Superior temporal gyrus (tissue), 1 donor: ENCODE measurements around the gene RALGPS1.

Experiments used
- DNase-seq: peaks from one replicate; pipeline ENCODE4 v3.0.0-alpha.2; 2016; ENCODE audit errors: extremely low spot score

The RALGPS1 gene

DNA sequence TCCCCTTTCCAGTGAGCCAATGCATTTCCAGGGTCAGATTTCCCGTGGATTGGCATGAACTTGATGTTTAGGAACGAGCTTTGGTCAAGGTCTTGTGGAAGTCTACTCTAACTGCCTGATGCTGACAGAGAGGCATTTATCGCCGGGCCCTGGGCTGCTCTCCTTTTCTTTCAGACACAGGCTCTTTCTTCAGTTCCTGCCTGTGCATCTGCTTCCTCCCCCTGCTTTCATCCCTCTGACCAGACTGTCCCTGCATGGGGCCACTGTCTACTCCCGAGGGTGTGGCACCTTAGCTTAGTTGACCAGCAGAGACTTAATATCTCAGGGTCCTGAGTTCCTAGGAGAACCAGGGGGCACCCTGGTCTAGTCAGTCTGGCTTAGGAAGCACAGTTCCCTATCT is 41.2 kb downstream of the RALGPS1 start:
- no peak for DNase-seq

GRCh38 chr9:126956917-126957686 is 42.5 kb downstream of the RALGPS1 start:
- no peak for DNase-seq

DNA sequence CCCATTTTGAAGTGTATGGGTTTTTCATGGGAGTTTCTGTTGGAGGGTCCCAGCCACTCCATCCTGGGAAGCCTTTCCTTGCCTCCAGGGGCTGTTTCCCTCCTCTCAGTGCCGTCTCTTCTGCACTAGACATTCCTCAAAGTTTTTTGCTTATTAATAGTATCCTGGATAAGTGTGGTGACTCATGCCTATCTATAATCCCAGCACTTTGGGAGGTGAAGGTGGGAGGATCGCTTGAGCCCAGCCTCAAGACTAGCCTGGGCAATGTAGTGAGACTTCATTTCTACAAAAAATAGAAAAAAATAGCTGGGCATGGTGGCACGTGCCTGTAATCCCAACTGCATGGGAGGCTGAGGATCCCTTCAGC is 43.1 kb downstream of the RALGPS1 start:
- DNase-seq: no peak

GRCh38 chr9:126959336-126959735 is 44.8 kb downstream of the RALGPS1 start:
- DNase-seq: no peak

DNA sequence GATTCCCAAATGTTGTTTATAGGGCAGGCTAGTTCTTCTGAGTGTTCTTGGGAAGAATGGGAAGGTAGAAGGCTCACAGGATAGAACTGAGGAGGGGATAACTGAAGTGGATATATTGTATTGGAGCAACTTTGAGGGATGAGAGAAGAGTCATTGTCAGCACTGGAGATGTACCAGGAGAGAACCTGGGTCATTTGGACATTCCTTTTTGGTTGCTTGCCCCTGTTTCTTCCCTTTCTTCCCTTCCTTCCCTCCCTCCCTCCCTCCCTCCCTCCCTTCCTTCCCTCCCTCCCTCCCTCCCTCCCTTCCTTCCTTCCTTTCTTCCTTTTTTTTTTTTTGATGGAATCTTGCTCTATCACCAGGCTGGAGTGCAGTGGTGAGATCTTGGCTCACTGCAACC is 45.3 kb downstream of the RALGPS1 start:
- DNase-seq: no peak

DNA sequence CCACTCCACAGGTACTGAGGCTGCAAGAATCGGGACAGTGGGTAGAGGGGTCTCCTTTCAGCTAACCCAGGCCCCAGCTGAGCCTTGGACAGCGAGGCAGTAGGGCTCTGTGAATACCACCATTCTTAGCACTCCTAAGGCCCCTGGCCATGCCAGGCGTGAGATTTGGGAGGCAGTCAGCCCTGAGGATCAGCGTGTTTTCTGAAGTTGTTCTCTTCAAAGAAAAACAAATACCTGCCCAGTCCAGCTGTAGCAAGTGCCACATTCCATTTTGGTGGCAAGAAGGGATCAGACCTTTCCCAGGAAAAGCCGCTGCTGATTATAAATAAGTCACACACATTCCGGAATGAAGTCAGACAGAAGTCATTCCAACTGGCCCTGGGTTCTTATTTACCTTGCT is 47.8 kb downstream of the RALGPS1 start:
- DNase-seq: no peak

- no peak for DNase-seq
Measured at GRCh38 chr9:126965077-126965476, 50.5 kb downstream of the RALGPS1 start.

- DNase-seq: peak; percentile 78
Measured at GRCh38 chr9:126965541-126966428, 51.2 kb downstream of the RALGPS1 start.

- DNase-seq: no peak
Measured at GRCh38 chr9:126971261-126971660, 56.7 kb downstream of the RALGPS1 start.

DNA sequence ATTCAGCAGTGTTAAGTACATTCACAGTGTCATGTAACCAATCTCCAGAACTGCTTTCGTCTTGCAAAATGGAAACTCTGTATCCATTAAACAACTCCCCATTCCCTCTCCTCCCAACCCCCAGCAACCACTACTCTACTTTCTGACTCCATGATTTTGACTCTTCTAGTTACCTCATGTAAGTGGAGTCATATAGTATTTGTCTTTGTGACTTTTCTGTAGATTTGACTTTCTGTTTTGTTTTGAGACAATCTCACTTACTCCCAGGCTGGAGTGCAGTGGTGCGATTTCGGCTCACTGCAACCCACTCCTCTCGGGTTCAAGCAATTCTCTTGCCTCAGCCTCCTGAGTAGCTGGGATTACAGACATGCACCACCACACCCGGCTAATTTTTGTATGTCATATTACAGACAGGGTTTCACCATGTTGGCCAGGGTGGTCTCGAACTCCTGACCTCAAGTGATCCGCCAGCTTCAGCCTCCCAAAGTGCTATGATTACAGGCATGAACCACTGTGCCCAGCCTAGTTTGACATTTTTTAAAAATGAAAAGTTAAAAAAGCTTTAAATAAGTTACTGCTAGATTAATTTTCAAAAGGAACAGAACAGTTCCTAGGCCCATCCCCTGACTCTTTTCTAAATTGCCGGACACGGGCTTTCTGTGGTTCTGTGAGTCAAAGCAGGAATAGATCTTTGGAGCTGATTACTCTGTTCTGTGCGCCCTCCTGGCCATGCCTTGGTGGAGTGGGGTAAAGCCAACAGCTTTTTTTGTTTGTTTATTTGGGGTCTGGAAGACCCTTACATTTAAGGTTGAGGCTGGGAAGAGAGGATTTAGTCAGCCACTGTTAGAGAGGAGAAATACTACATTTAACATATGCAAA is 59.3 kb downstream of the RALGPS1 start:
- DNase-seq: no peak

GRCh38 chr9:126974594-126974993 is 60.0 kb downstream of the RALGPS1 start:
- DNase-seq: no peak

GRCh38 chr9:126975327-126976220 is 61.0 kb downstream of the RALGPS1 start:
- DNase-seq: no peak

DNA sequence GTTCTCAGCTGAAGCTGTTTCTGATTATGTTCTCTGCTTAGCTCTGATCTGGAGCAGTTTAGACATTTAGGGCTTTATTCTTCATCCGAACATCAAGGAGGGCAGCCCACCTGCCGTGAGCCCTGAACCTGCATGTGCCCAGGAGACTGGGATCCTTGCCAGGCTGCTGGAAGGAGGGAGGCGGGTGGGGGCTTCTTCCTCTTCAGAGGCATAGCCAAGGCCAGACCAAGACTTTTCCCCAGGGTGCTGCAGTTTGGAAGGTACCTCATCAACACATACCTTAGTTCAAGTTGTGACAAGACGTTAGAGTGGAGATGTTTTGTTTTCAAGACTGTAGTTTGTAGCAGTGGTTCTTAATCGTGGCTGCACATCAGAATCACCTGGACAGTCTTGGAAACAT is 64.9 kb downstream of the RALGPS1 start:
- DNase-seq: no peak

DNA sequence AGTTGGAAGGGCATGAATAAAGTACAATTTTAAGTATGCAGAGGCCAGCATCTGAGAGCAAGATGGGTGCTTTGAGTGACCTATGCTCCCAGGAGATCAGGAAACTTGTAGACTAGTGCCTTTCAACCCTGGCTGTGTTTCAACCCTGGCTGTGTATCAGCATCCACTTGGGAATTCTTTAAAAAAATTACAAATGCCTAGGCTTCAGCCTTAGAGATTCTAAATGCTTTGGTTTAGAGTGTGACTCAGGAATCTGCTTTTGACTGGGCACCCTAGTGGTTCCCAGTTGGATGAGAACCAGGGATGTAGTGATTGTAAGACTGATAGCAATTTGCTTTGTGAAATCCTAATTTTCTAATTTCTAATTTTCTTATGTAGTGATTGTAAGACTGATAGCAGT is 65.6 kb downstream of the RALGPS1 start:
- no peak for DNase-seq

- DNase-seq: no peak
Measured at GRCh38 chr9:126981218-126981617, 66.6 kb downstream of the RALGPS1 start.

DNA sequence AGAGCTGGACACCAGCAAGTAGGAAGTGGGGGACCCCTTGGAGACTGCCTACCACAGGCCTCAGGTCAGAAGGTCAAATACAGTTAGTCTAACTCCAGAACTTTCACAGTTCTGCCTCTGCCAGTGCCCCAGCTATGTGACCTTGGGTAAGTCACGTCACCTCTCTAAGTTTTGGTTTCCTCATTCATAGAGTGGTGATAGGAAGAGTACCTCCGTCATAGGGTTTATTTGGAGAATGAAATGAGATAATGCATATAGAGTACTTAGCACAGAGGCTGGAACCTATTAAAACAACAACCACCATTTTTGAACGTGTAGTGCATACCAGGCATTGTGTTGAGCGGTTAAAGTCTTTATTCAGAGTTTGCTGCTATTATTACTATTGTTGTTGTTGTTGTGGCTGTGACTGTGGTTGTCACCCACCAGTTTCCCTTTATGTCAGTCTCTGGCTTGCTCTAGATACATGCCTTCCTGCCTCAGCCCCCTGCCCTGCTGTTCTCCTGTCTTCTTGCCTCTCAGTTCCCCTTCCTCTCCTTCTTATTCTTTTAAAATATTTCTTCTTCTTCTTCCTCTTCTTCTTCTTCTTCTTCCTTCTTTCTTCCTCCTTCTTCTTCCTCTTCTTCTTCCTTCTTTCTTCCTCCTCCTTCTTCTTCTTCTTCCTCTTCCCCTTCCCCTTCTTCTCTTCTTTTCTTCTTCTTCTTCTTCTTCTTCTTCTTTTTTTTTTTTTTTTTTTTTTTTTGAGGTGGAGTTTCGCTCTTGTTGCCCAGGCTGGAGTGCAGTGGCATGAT is 67.8 kb downstream of the RALGPS1 start:
- no peak for DNase-seq

GRCh38 chr9:126983767-126984166 is 69.2 kb downstream of the RALGPS1 start:
- no peak for DNase-seq

DNA sequence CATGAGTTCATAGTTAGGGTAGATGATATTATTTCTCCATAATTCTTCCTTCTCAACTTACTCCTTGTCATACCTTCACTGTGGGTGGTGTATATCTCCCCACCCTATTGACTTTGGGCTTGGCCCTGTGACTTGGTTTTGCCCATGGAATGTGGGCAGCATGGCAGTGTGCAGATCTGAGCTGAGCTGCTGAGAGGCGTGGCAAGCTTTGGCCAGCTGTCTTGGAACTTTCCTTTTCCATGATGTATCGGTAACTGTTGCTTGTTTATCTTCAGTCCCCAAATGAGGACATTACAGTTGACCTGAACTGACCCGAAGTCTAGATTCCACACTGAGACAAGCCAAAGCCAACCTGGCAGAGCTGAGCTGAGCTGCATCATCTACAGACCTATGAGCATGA is 70.4 kb downstream of the RALGPS1 start:
- DNase-seq: no peak

DNA sequence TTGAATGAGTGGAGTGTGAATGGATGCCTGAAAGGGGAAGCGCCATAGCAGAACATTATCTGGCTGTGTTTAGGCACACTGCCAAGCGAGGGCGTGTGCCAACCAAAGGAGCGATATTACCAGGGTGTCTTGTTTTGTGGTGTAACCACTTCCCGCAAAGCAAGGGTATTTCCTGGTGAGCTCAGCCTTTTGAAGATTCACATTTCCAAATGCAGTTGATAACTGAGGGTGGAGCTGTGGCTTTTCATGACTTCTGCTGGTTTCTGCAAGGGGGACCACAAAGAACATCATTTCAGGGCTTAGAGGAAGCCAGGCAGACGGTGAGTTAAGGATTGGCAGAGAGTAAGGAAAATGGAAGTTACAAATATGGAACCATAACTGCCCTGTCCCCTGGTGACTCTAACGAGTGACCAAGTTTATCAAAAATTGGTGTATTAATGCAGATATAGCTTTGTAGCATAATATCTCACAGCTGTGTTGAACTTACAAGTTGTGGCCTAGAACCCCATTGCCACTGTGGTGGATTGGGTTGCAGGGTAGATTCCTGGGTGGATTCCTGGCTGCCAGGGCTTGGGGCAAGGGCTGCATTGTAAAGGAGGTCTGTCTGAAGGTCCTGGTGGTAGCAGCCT is 71.4 kb downstream of the RALGPS1 start:
- DNase-seq: peak; percentile 28

DNA sequence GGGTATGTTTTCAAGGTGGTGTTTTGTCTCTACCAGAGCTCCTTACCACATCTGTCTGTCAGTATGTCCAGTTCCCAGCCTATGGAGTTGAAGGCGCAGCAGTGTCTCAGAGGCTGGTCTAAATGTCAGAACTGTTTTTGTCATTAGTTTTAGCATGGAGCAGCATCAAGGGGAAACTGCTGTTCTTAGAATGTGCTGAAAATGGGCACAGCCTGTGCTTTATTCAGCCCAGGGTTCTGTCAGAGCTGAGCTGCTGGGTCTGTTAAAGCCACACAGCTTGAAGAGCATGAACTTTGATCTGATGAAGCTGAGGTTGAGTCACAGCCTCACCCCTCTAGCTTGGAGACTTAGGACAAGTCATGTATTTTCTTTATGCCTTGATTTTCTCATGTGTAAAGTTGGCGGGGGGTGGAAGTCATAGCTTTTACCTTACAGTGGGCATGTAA is 71.9 kb downstream of the RALGPS1 start:
- DNase-seq: no peak
